Islet precursor cell (in vitro differentiated cells): ENCODE data around the gene MCC.

Experiments
- DNase-seq: peaks from one replicate; pipeline ENCODE4 v3.0.0-alpha.2; 2018

Gene MCC

DNA sequence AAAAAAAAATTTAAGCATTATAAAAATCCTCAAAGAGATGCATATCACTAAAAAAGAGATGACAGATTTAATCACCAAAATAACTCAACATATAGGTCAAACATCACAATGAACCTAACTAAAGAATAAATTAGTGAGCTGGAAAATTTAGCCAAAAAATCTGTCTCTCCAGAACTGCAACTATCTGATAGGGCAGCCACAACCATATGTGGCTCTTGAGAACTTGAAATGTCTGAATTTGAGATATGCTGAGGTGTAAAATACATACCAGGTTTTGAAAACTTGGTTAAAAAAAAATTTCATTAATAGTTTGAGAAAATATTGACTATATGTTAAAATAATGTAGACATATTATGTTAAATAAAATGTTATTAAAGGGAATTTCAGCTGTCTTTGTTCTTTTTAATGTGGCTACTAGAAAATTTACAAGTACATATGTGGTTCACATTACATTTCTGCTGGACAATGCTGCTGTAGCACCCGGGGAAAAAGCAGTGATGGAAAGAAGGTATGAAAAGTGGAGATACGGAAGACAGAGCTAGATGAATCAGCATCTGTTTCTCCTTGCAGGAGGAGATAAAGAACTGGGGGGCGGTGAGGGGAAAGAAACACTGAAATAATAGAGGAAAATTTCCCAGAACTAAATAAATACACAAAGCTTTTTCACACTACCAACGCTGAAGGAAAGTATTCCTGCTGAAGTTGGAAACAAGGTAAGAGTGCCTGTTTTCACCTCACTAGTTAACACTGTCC, 445.6 kb downstream of the MCC start:
- DNase-seq = no peak

DNA sequence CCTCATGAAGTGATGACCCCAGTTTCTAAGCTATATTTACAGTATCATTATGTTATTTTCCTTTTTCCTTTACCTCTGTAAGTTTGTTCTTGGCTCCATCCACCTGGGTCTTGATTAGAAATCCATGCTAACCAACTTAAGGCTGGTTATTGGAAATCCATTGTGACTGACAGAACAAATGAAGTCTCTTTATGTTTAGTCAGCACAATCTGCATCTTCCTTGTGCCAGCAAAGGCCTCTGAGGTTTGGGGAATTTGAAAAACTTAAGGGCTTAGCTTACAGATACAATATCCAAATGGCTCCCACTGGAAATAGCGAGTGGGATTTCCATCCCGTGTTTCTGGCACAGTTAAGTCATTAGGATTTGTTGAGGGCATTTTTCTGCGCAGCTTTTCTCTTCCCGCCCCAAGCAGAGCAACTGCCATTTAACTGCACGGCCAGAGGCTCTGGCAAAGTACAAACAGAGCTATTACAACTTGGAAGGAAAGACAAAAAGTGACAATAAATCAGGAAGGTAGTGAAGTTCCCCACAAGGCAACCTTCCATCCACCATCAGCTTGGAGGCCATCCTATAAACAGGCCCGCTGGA, 447.5 kb downstream of the MCC start:
- no peak for DNase-seq

DNA sequence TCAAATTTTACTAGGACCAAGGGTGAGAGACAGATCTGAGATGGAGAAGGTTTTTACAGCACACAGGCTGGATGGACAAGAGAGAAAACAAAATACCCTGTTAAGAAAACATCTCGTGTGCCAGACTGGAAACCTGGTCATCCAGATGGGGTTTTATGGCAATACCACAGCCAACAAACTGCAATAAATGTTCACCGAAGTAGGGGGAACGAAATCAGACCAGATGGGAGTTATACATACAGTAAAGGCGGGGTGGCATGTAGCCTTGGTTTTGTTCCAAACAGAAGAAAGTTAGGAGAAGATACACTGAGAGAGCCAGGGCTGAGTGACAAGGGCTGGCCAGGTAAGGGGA, 448.3 kb downstream of the MCC start:
- DNase-seq = no peak

DNA sequence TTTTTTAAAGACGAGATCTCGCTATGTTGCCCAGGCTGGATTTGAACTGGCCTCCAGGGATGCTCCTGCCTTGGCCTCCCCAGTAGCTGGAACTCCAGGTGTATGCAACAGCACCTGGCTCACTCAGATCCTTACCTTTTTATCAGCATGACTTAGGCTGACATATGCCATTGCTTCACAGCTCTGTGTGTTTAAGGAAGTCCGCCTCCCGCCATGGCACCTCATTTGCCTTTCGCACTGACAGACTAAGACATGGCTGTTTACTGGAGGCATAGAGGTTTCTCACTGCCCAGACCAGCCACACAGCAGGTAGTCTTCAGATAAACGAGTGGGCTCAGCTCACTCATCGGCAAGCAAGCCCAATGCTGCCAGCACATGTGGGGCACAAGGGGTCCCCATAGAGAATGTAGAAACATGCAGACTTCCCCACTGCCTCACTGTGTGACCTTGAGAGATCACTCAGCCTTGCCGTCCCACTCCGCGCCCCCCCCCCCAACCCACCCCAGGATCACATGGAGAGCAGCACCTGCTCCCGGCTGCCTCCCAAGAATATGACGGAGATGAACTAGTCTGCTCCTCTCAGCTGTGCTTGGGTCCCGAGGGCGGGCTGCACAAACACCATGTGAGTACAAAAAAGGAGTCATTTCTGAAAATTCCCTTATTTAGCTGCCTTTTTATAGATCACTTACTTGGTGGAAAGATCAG, 448.9 kb downstream of the MCC start:
- DNase-seq = peak; percentile 35

DNA sequence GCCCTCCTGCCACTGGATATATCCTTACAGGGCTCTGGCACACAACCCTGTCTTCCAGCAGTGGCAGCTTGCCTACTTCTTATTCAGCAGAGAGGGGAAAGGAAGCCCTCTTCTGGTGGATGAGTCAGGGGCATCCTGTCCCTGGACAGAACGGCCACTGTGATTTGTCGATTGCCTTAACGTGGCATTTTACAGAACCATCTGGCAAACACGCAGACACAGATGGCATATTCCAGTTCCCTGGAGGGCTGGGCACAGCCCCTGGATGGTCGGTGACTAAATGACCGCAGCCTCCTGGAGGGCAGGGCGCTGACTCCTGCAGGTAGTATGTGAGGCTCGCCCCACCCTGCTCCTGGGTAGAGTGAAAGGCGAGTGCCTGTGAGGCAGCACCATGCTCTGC, 449.5 kb downstream of the MCC start:
- DNase-seq = peak; percentile 48

DNA sequence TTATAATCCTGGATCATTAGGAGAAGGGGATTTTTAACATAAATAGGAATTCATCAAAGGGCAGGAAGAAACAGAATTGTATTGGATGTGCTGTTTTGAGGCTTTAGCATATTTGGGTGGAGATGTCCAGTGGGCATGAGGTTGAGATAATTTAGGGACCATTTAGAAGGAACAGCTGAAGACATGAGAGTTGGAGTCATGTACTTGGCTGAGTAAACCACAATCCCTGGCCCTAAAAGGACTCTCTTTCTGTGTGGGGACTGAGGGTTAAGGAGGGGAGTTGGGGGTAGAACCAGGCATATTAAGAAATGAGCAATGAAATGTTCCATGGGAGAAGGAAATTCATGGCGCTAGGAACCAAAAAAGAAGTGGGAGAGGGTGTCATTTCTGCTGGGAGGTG, 450.1 kb downstream of the MCC start:
- DNase-seq = no peak

DNA sequence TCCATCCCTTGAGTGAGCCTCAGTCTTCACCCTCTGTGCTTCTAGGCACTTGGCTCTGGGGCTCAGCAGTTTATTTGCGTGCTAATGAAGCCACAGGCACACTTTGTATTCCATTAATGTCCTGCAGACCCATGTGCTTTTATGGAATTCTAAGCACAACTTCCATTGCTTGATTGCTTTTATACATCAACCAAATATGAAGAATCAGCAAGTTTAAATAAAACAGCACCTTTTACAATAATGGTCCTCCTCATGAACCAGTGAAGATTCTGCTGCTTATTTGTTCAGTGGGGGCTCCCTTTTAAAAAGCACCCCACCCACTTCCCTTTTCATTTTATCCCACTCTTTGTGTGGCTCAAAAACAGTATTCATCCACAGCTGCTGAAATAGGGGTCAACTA, 451.4 kb downstream of the MCC start:
- no peak for DNase-seq

DNA sequence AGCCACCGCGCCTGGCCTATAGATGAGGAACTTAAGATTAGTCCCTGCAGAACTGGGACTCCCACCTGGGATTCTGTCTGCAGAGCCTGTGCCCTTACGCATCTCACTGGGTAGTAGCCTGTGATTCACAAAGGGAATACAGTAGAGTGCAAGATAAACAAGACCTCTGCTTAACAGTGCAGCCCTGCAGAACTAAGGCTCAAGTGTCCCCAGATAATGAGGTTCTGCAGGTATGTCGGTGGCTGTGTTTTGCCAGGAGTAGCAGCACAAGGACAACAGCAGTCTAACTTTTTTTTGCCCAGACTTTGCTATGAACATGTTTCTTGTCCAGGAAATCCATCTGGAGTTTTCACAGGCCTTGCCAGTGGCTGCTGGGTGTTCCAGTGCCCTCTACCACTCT, 451.9 kb downstream of the MCC start:
- DNase-seq = no peak

DNA sequence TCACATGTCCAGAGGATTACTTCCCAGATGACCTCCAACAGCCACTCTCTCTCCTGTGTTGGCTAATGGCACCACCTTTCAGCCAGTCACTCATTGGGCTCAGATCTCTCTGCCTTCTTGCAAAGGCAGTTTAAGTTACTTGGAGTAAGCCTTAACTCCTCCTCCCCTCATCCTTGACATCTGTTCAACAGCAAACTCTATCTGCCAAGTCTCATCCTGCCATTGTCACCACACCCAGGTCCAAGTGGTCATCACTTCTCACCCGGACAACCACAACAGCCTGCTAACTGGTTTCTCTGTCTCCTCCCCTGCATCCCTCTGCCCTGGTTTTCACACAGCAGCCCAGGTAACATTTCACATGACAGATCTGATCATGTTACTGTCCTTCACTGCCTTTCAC, 453.2 kb downstream of the MCC start:
- no peak for DNase-seq

DNA sequence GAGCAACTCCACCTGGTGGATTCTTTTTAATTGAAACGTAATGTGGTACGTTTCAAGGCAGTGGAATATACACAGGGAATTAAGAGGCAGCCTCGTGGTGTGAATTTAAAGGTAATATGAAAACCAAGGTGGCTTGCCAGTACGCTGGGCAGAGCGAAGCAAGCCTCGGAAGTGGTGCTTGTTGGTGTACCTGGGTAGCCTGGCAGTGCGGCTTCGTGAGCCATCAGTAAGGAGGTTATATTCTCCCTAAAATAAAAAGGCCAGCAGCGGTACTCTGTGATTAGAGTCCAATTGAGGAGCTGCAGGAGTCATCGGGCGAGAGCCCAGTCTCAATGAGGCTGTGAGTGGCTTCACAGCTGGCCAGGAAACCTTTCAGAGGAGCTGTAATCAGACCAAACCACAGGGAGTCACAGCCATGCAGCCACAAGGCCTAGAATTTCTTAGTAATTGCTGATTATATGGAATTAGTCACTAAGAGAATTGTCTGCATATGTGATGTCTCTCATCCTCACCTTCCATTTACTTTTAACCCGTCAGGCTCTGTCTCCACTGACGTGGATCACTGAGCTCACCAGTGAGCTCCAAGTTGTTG, 454.0 kb downstream of the MCC start:
- peak; percentile 86 for DNase-seq

DNA sequence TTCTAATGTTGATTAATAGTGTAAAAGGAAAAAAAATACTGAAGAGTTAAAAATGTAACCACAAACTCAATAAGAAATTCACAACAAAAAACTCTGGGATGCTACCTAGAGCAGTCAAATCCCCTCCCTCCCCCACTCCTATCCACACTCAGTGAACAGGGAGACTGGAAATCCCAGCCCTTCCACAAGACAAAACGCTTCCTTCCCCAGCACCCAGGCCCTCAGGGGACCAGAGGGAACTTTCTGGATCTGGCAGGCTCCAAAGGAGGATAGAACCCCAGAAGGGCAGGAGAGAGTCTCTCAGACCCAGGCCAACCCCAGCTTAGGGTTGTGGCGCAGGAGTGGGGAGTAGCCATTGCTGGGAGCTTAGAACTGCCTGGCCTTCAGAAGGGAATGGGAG, 456.7 kb downstream of the MCC start:
- DNase-seq = no peak

DNA sequence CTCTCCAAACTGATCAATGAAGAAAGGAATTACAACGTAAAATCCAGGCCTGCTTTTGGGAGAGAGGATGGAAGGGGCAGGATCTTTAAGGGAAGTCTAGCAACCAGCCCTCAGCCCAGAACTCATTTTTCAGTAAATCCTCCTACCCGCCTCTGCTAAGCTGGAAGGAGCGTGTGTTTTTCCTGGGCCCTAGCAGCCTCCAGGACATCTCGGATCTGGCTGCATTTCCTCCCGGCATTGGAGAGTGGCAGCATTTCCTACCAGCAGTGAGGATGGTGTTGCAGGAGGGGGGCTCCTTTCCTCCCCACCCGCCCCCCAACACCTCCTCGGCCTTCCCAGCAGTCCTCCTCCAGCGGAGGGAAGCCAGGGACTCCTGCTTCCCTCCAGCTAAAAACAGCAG, 457.1 kb downstream of the MCC start:
- no peak for DNase-seq

DNA sequence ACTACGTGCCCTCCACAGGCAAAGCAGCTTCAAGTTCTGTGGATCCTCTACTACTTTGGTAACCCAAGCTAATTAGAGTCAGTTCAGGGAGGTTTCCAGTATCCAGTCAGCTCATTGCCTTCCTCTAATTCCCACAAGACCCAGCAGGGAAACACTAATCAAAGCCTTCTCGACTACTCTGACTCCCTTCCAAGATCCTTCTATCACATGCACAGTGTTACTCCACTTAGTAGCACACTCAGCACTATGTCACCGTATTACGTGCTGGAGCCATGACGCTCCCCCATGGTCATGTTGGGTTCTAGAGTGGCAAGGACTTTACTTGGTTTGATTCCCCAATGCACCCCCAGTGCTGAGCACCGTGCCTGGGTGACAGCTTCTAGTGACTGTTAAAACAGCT, 458.6 kb downstream of the MCC start:
- DNase-seq = no peak

DNA sequence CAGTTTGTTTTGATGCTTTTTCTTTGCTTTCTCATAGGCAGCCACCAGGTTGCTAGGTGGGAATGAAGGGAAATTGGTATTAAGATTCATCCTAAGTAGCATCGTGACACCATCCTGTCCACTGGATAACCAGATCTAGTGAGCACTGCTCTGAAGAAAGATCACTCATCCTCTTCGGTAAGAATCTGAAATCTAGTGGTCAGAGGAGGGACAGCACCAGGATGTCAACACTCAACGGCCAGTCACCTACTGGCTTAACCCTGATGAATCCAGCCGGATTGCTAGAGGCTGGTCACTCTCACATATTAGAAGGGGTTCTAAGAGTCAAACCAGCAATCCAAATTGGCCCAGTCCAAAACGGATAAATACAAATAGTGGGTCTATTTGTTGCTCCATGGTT, 460.8 kb downstream of the MCC start:
- DNase-seq = no peak

DNA sequence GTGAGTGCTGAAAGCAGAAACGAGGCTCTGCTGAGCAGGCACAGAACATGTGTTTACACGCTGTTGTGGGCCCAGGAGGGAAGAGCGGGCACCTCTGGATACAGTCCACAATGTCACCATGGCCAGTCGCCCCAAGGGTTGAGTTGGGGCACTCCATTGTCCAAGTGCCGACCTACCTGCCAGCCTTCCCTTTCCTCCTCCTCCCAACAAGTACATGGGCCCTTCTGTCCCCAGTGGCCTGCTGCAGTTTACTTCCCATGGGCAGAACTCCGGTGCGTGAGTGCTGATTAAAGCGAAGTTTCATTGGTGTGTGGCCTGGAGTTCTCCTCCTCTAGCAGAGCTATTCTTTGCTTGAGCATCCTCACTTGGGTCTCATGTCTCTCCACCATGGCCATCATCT, 461.2 kb downstream of the MCC start:
- no peak for DNase-seq

DNA sequence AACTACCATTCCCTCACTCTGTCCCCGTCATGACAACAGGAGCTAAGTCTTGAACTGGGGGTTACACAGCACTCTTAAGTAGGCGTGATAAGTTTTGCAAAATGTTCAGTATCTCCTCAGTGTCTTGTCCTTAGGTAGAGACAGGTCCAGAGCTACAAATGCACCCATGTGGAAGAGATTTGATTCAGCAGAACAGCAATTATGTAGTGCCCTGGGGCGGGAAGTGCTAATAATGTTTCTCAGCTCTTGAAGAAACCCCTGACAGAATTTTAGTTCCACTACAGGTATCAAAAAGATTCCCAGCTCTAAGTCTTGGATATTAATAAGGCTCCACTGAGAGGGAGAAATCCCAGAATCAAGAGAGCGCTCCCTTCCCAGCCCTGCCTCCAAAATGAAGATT, 462.0 kb downstream of the MCC start:
- no peak for DNase-seq

DNA sequence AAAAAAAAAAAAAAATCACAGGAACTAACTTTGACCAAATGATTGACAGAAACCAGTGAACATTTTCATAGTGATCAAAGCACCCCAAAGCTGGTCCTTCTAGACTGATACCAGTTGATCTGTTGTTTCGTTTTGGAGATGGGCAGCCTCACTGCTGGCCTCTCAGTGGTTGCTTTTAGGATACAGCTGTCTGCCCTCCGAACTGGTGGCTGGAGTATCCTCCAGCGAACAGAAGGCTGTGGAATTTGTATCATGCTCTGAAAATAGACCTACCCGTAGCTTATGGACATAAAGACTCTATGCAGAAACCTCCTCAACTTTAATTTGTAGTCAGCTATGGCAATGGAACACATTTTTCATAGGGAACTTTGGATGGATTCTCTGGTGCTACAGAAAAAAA, 462.7 kb downstream of the MCC start:
- no peak for DNase-seq

DNA sequence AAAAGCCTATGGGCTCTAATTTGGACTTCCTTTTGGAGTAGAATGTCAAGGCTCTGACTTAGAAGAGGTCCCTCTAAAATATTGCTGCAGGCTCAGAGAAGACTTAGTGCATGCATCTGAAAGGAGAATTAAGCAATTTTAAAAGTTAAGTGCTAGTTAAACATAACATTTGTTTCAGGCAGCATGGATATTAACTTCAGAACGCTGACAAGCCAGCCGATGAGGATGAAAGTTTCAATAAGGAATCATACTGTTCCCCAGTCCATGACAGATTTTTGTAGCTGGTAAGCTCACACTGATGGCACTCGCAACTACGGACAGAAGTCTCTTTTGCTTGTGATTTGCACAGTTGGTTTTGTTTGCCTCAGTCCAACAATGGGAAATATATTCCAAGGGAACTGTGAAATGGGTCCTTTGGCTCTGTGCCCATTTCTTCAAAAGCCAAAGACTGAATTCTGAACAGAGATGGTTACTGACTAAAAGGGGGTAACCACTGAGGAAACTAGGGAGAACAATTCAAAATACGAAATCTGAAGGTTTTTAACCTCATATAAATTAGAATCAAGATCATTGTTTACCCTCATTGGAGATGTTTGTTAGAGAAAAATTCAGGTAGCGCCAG, 464.1 kb downstream of the MCC start:
- no peak for DNase-seq

DNA sequence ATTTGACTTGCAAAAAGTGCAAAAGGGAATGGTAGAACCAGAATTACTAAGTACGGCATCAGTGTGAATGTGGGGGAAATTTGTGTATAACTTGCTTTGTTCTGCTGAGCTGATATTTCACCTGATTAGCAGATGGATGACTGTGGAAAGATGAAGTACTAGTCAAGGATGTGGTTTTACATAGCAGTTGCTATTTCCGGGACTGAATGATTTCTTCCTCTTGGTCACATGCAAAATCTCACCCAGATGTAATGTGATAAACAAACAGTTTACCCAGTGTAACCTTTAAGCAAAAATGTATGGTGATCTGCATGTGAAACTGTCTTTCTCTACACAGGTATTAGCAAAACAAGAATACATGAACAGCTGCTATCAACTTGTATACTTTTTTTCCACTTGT, 465.6 kb downstream of the MCC start:
- no peak for DNase-seq

DNA sequence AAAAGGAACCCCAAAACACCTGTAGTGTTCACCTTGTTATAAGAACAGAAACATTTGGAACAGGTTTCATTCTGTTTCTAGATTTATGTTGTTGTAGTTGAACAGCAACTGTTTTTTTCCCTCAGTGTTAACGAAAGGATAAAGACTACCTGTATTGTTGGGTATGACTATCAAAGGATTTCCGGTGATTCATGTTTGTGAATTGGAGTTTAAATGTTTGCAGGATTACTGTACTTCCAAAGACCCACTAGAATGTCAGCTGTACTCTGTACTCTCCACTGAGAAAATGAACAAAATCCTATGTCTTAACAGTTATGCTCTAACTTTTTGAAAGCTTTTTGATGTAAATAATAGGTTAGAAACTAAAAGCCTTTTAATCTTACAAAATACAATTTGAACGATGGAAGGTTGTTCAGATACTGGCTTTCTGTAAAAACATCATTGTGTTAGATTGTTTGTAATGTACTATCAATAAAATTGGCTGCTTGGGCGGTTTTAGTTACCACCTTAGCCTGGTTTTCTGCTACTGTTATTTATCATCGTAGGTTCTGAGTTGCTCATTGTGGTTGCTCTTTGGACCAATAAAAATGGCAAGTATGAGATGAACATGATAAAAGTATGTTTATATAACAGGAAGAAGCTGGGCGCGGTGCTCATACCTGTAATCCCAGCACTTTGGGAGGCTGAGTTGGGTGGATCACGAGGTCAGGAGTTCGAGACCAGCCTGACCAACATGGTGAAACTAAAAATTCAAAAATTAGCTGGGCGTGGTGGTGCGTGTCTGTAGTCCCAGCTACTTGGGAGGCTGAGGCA, 467.6 kb downstream of the MCC start:
- DNase-seq = no peak

DNA sequence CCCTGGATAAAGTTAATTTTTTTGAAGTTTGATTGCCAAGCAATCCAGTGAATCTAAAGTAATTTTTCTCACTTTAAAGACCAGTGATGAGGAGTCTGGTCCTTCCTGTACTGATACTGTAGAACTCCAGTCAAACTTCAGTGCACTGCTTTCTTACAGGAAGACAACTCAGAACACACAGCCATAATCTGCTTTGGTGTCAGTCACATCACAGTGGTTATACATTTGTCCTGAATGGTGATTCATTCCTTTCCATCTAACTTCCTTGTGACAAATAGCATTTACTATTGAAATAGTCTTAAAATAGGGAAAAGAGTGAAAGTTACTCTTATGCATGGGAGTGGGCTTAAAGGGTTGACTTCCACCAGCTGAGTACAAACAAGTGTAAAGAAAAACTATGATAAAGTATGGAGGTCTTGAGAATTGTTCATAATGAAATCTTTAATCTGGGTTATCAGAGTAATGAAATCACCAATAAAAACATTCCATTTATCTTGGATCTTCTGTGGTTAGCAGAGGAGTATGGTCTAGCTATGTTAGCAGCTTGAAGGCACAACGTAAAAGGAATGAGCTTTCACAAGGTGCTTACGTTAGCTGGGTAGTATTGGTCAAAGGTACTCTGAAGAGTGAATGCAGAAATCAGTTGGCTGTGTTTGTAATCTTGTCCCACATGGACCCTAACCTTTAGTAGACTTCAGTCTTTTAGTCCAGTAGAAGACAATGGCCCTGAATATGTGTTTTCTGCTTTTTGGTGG, 470.2 kb downstream of the MCC start:
- DNase-seq = no peak

DNA sequence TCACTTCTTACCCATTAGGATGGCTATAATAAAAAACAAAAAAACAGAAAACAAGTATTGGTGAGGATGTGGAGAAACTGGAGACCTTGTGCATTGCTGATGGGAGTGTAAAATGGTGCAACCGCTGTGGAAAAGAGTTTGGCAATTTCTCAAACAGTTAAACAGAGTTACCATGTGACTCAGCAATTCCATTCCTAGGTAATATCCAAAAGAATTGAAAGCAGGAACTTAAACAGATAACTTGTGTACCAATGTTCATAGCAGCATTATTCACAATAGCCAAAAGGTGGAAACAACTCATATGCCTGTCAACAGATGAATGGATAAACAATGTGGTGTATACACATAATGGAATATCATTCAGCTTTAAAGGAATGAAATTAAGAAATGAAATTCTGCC, 482.8 kb downstream of the MCC start:
- DNase-seq = no peak
